Measurements from ENCODE around the gene ISL2.

The ISL2 gene

DNA sequence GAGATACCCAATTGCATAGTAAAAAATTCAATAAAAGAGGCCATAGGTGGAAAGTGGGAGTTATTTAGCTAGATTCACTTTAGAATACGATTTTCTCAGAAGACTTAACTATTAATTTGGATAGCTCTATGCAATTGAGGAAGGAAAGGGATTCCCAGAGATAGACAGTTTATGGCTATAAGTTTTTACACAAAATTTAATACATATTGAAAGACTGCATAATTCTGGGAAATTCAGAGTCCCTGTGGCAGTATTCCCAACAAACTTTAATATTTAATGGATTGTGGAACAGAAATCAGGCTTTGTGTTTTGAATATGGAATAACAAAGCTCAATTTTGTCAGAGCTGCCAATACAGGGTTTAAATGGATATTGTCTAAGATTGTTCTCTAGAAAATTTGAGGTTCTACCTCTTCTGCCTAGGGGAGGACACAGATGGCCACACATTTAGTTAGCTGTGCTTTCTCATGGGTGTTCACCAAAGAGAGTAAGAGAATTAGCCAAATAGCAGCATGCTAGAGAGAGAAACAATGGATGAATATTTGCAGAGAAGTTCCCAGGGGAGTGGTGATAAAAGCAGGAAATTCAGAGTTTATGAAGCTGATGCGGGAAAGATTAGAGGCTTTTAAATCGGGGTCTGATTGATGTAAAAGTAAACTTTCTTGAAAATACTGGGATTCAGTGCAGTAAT, 8.5 kb downstream of the ISL2 start:
- Histone ChIP-seq H3F3A (ENCODE audit: insufficient read depth) (peaks cover 4% of the 10 kb centered on the region; the same call in 1 of the 2 replicates), H3K79me2 (ENCODE audit: insufficient read depth, low read length) (0 out of 2 replicates have a peak, but pooled peaks cover 2% of the 10 kb centered on the region), H3K36me3 (ENCODE audit: low read length) (peaks cover 4% of the 10 kb centered on the region; the same call in 1 of the 2 replicates), H2AFZ (ENCODE audit: low read depth, low read length, severe bottlenecking) (no peak overlapping the region), H3K9me2 (replicated peaks; ENCODE audit: insufficient read depth, low read length) (no peaks in the 10 kb centered on the region), H3K4me2 (ENCODE audit: low read depth, low read length, poor library complexity, severe bottlenecking) (no peak overlapping the region), H3K9ac (ENCODE audit: low read length) (no peak overlapping the region), H3K9me3 (ENCODE audit: insufficient read depth, low read length) (no peaks in the 10 kb centered on the region), H3K27me3 (ENCODE audit: low read length) (no peaks in the 10 kb centered on the region), H4K20me1 (ENCODE audit: low read depth, low read length) (peaks cover 6% of the 10 kb centered on the region; the same call in 1 of the 2 replicates), H3K27ac (ENCODE audit: low read depth, low read length) (no peak overlapping the region), H3K4me3 (ENCODE audit: insufficient read depth, low read length, poor library complexity, severe bottlenecking) (no peak overlapping the region)
- no peak for TF ChIP-seq EZH2phosphoT487 (conservative IDR thresholded peaks at IDR 0.05; ENCODE audit: low read length)
- TF ChIP-seq, protein P1, sequence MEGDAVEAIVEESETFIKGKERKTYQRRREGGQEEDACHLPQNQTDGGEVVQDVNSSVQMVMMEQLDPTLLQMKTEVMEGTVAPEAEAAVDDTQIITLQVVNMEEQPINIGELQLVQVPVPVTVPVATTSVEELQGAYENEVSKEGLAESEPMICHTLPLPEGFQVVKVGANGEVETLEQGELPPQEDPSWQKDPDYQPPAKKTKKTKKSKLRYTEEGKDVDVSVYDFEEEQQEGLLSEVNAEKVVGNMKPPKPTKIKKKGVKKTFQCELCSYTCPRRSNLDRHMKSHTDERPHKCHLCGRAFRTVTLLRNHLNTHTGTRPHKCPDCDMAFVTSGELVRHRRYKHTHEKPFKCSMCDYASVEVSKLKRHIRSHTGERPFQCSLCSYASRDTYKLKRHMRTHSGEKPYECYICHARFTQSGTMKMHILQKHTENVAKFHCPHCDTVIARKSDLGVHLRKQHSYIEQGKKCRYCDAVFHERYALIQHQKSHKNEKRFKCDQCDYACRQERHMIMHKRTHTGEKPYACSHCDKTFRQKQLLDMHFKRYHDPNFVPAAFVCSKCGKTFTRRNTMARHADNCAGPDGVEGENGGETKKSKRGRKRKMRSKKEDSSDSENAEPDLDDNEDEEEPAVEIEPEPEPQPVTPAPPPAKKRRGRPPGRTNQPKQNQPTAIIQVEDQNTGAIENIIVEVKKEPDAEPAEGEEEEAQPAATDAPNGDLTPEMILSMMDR (IDR thresholded peaks at IDR 0.05; ENCODE audit: insufficient read depth, low read length, poor library complexity, severe bottlenecking), result no peak

DNA sequence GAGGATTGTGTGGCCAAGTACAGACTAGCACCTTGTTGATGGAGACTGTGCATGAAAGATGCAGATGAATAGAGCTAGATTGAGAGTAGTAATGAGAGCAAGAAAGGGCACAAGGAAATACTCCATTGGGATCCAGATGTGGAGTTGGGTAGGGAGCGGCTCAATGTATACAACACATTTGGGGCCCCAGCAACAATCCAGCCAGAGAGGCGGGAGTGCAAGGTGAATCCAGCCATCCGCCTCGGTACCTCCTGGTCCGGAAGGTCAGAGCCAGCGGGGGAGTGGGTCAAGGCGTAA, 9.0 kb downstream of the ISL2 start:
- H3K4me3 ChIP-seq (ENCODE audit: insufficient read depth, low read length, poor library complexity, severe bottlenecking), result no peak overlapping the region
- H3K27ac ChIP-seq (ENCODE audit: low read depth, low read length), result no peak overlapping the region
- H3K4me2 ChIP-seq (ENCODE audit: low read depth, low read length, poor library complexity, severe bottlenecking), result no peak overlapping the region

DNA sequence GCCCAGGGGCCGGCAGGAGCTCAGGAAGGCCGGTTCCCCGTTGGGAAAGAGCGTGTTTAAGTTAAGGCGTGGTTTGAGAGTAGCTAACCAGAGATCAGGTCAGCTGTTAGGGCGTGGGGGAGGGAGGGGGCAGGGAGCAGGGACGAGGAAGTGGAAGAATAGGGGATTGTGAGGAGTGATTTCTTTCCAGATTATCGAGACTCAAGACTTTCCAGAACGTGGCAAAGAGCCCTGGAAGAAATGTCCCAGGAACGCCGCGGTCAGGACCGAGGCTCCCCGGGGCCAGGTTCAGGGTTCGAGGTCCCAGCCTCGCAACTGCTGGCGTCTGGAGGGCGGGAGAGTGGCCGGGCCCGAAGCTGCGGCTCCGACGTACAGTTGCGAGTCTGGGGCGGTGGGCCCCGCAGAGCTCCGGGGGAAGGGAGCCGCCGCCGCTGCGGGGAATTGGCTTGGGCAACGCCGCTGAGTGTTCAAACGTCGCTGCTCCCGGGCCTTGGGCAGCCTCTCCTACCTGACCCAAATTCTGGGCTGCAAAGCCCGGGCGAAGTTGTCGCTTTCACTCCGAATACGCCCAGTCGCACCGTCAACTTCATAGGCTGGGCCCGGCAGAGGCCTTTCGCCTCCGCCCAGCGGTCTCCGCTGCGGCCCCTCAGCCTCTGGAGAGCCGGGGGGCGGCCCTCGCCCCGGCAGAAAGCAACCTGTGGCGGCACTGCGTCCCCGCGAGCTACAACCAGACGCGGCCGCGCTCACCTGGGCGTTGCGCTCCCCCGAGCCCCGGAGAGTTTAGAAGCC, 9.5 kb downstream of the ISL2 start:
- Histone ChIP-seq H3K36me3 (ENCODE audit: low read length) (peaks cover 4% of the 10 kb centered on the region; the same call in 1 of the 2 replicates), H2AFZ (ENCODE audit: low read depth, low read length, severe bottlenecking) (no peak overlapping the region), H3K4me2 (ENCODE audit: low read depth, low read length, poor library complexity, severe bottlenecking) (no peak overlapping the region), H3K4me3 (ENCODE audit: insufficient read depth, low read length, poor library complexity, severe bottlenecking) (no peak overlapping the region), H3F3A (ENCODE audit: insufficient read depth) (peaks cover 4% of the 10 kb centered on the region; the same call in 1 of the 2 replicates), H3K9ac (ENCODE audit: low read length) (no peak overlapping the region), H3K27me3 (ENCODE audit: low read length) (no peaks in the 10 kb centered on the region), H4K20me1 (ENCODE audit: low read depth, low read length) (peaks cover 6% of the 10 kb centered on the region; the same call in 1 of the 2 replicates), H3K9me3 (ENCODE audit: insufficient read depth, low read length) (no peaks in the 10 kb centered on the region), H3K79me2 (ENCODE audit: insufficient read depth, low read length) (0 out of 2 replicates have a peak, but pooled peaks cover 2% of the 10 kb centered on the region), H3K27ac (ENCODE audit: low read depth, low read length) (no peak overlapping the region), H3K9me2 (replicated peaks; ENCODE audit: insufficient read depth, low read length) (no peaks in the 10 kb centered on the region)
- TF ChIP-seq, protein P1 (IDR thresholded peaks at IDR 0.05; ENCODE audit: insufficient read depth, low read length, poor library complexity, severe bottlenecking), result no peak
- no peak for TF ChIP-seq EZH2phosphoT487 (conservative IDR thresholded peaks at IDR 0.05; ENCODE audit: low read length)

More for the DNA sequence above, 9.0 kb downstream of the ISL2 start:
- TF ChIP-seq, protein P1 (IDR thresholded peaks at IDR 0.05; ENCODE audit: insufficient read depth, low read length, poor library complexity, severe bottlenecking), result no peak
- no peak for TF ChIP-seq EZH2phosphoT487 (conservative IDR thresholded peaks at IDR 0.05; ENCODE audit: low read length)
- H3K9me2 ChIP-seq (replicated peaks; ENCODE audit: insufficient read depth, low read length), result no peaks in the 10 kb centered on the region
- H3K9me3 ChIP-seq (ENCODE audit: insufficient read depth, low read length), result no peaks in the 10 kb centered on the region
- no peak overlapping the region for H3K9ac ChIP-seq (ENCODE audit: low read length)
- H4K20me1 ChIP-seq (ENCODE audit: low read depth, low read length), result peaks cover 6% of the 10 kb centered on the region; the same call in 1 of the 2 replicates
- no peak overlapping the region for H2AFZ ChIP-seq (ENCODE audit: low read depth, low read length, severe bottlenecking)
- 0 out of 2 replicates have a peak, but pooled peaks cover 2% of the 10 kb centered on the region for H3K79me2 ChIP-seq (ENCODE audit: insufficient read depth, low read length)
- peaks cover 4% of the 10 kb centered on the region; the same call in 1 of the 2 replicates for H3K36me3 ChIP-seq (ENCODE audit: low read length)
- peaks cover 4% of the 10 kb centered on the region; the same call in 1 of the 2 replicates for H3F3A ChIP-seq (ENCODE audit: insufficient read depth)
- no peaks in the 10 kb centered on the region for H3K27me3 ChIP-seq (ENCODE audit: low read length)

All from SU-DHL-6 (cell line).